Fibroblast of skin of back (primary cell): Measurements from ENCODE around the gene FPR3.

Experiments used
- DNase-seq: peaks from one replicate; pipeline ENCODE4 v3.0.0-alpha.2; 2013

FPR3 gene

GRCh38 chr19:51807925-51808324 is 13.0 kb downstream of the FPR3 start:
- no peak for DNase-seq

DNA sequence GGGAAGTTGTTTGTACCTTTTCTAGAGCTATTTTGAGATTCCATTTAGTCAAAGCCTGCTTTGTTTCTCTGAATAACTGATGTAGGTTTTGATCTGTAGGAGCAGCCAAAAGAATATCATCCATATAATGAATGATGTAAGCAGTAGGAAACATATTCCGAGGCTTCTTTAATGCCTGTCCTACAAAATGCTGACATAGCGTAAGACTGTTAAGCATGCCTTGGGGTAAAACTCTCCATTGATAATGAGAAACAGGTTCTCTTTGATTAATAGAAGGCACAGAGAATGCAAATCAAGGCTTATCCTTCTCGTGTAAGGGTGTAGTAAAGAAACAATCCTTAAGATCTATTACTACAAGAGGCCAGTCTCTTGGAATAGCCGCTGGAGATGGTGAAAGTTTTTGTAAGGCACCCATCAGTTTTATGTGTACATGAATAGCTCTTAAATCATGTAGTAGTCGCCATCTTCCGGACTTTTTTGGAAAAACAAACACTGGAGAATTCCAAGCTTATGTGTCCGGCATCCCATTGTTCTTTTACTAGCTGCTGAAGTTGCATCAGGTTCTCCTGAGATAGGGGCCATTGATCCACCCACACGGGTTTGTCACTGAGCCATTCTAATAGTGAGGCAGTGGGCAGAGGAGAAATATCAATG is 13.5 kb downstream of the FPR3 start:
- peak; percentile 47 for DNase-seq

- DNase-seq: no peak
Measured at GRCh38 chr19:51809787-51810186, 14.8 kb downstream of the FPR3 start.

- no peak for DNase-seq
Measured at GRCh38 chr19:51810223-51810622, 15.3 kb downstream of the FPR3 start.

GRCh38 chr19:51811344-51811743 is 16.4 kb downstream of the FPR3 start:
- no peak for DNase-seq

- DNase-seq: no peak
Measured at GRCh38 chr19:51815043-51815442, 20.1 kb downstream of the FPR3 start.

- DNase-seq: no peak
Measured at GRCh38 chr19:51816711-51817110, 21.8 kb downstream of the FPR3 start.

- DNase-seq: no peak
Measured at GRCh38 chr19:51820011-51820410, 25.1 kb downstream of the FPR3 start.

DNA sequence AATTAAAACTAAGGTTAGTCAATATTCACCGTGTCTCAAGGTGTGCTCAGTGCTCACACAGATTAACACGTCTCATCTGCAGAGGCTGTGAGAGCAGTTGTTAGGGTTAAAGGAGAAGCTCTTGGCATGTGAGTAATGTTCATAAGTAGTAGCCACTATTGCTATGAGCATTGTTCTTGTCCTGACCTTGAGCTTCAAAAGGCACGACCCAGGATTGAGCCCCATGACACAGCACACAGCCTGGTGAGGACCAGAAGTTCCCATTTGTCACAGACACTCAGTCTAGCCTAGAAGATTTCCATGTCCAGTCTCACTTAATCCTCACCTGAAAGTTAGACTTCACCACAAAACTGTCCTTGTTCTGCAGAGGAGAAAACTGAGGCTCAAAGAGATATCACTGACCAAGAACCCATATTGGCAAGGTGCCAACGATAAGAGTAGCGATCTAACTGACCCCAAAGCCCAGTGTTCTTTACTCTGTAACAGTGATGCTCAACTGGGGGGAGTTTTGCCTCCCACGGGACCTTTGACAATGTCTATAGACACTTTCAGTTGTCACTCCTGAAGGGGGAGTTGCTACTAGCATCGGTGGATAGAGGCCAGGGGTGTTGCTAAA is 26.0 kb downstream of the FPR3 start:
- DNase-seq: no peak

DNA sequence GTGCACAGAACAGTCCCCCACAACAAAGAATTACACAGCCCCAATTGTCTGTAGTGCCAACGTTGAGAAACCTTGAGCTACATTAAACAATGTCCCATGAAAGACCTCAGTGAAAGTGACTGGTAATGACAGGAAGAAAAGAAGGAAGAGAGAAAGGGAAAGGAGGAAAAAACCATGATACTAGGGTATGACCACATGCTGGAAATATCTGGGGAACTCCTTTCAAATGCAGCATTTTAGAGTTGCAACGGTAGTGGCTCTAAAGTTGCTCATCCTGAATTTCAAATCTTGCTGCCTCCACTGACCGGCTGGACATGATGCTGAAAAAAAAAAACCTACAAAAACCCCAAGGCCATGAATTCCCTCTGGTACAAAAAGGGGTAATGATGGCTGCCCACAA is 26.5 kb downstream of the FPR3 start:
- DNase-seq: no peak

GRCh38 chr19:51821921-51822320 is 27.0 kb downstream of the FPR3 start:
- DNase-seq: no peak

GRCh38 chr19:51822325-51822724 is 27.4 kb downstream of the FPR3 start:
- no peak for DNase-seq

- DNase-seq: no peak
Measured at GRCh38 chr19:51822946-51823345, 28.0 kb downstream of the FPR3 start.

GRCh38 chr19:51824281-51825005 is 29.5 kb downstream of the FPR3 start:
- DNase-seq: no peak

DNA sequence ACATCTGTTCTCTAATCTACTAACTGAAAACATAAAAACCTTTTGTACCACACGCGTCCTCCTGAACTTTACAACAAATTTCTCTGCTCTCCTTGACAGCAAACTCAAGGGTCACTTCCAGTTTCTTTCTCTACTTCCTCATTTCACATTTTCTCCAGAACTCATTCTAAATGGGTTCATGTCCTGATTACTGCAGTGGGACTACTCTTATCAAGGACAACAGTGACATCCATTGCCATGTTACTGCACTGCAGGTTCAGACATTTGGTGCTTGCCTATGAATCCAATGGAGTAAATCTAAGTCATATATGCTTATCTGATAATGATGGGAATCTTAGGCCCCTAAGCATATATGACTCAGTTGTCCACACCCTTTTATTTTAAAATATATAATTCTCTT is 35.3 kb downstream of the FPR3 start:
- DNase-seq: no peak

GRCh38 chr19:51837145-51837544 is 42.2 kb downstream of the FPR3 start:
- no peak for DNase-seq

- DNase-seq: no peak
Measured at GRCh38 chr19:51861870-51862622, 67.1 kb downstream of the FPR3 start.

- DNase-seq: no peak
Measured at GRCh38 chr19:51873097-51873496, 78.1 kb downstream of the FPR3 start.
